ENCODE results near the gene GLG1. TPM values are rescaled to one million over a fixed set of nuclear protein-coding genes. Genes with fewer than 3 reads are reported as not detected.

The GLG1 gene
- total RNA-seq, 2 experiments from 2014 or later: 58.1 to 63.8 TPM

DNA sequence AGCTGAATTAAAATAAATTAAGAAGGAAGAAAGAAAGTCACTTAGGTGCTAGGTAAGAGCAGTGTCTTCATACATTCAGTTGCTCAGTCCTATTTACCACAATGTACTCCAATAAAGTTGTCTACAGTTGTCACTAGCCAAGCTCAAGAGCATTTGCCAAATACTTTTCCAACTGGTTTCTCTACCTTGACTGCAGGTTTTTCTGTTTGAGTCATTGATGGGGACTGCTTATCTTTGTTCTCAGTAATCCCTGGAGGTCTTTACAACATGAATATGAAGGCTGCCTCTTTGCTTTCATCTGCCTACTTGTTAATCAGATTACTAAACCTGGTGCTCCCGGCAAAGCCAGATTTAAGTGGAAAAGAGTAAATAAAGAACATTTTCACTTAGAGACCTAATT, 121.0 kb downstream of the GLG1 start:
- Mint-ChIP-seq H3K27ac (no peak overlapping the region), H3K36me3 (peaks cover 21% of the 10 kb centered on the region), H3K4me1 (ENCODE audit: low read depth) (peaks cover 11% of the 10 kb centered on the region), H3K4me3 (no peak overlapping the region), H3K27me3 (no peaks in the 10 kb centered on the region), H3K9me3 (no peaks in the 10 kb centered on the region)
- intact Hi-C loops (cut with micrococcal nuclease): no loop called here
- DNase-seq: no peak
- POLR2A ChIA-PET: interaction anchor here (1.6 kb wide), 1 partner anchor 17 kb away, joined by 4 read pairs; no protein-coding TSS in a partner anchor
- CTCF ChIA-PET: no interaction called here

DNA sequence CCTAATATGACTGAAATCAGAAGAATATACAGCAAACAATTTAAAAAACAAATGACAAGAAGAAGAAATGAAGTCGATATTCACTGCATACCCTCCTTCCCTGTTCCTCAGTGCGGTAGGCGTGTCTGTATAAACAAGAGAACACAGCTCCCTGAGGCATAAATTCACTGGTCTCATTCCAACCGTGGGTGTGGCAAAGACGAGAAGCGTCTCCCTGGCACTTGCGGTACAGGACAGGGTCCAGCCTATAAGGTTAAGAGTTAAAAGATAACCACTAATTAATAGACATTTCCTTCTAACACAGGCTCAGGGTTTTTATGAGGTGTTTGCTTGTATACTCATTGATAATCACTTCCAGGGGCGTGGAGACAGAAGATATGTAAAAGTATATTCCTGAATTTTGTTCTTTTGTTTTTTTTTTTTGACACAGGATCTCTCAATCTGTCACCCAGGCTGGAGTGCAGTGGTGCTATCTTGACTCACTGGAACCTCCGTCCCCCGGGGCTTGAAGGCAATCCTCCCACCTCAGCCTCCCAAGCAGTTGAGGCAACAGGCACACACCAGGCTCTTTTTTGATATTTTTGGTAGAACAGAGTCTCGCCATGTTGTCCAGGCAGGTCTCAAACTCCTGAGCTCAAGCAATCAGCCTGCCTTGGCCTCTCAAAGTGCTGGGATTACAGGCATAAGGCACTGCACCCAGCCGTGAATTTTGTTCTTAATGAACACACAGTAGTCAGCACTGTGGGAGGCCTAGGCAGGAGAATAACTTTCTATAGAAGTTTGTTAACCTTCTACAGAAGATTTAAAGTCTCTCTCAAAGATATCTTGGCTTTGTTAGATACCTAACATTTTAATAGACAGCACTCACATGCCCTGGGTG, 126.5 kb downstream of the GLG1 start:
- ChIA-PET POLR2A (no interaction called here), CTCF (interaction anchor here (0.5 to 0.6 kb wide), 2 partner anchors 42 to 172 kb away, joined by 3 read pairs; no protein-coding TSS in a partner anchor)
- H3K27me3 Mint-ChIP-seq: no peaks in the 10 kb centered on the region
- H3K27ac Mint-ChIP-seq: no peak overlapping the region
- intact Hi-C loops (cut with micrococcal nuclease): no loop called here
- no peak overlapping the region for H3K4me3 Mint-ChIP-seq
- peaks cover 3% of the 10 kb centered on the region for H3K4me1 Mint-ChIP-seq (ENCODE audit: low read depth)
- H3K36me3 Mint-ChIP-seq: peaks cover 8% of the 10 kb centered on the region
- H3K9me3 Mint-ChIP-seq: no peaks in the 10 kb centered on the region
- DNase-seq: no peak

- intact Hi-C loops (cut with micrococcal nuclease): no loop called here
- Mint-ChIP-seq H3K4me1 (ENCODE audit: low read depth) (no peaks in the 10 kb centered on the region), H3K9me3 (no peaks in the 10 kb centered on the region), H3K27me3 (no peaks in the 10 kb centered on the region), H3K27ac (no peak overlapping the region), H3K4me3 (no peak overlapping the region), H3K36me3 (peaks cover 10% of the 10 kb centered on the region)
- POLR2A ChIA-PET: no interaction called here
- CTCF ChIA-PET: no interaction called here
- DNase-seq: no peak
These were observed 129.7 kb downstream of the GLG1 start for GRCh38 chr16:74477226-74477625.

GRCh38 chr16:74474416-74474815, 132.5 kb downstream of the GLG1 start:
- no peak overlapping the region for H3K4me3 Mint-ChIP-seq
- H3K4me1 Mint-ChIP-seq (ENCODE audit: low read depth): no peaks in the 10 kb centered on the region
- no peaks in the 10 kb centered on the region for H3K27me3 Mint-ChIP-seq
- POLR2A ChIA-PET: no interaction called here
- CTCF ChIA-PET: no interaction called here
- H3K9me3 Mint-ChIP-seq: no peaks in the 10 kb centered on the region
- intact Hi-C loops (cut with micrococcal nuclease): no loop called here
- peaks cover 24% of the 10 kb centered on the region for H3K36me3 Mint-ChIP-seq
- no peak for DNase-seq
- H3K27ac Mint-ChIP-seq: no peak overlapping the region

DNA sequence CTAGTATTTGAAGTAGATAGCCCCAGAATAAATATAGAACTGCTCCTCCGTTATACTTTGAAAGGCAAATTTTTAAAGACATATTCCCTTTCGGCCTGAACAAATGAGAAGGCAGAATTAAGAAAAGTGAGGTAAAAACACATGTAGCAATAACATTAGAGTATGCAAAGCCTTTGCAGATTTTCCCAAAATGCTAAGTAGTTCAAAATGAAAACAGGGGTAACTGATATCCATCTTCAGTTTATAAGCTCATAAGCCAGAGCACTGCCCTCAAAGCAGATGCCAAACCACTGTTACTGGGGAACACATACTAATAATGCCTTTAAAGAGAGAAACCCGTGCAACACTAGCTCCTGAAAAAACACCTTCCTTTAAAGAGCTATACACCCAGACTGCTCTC, 134.4 kb downstream of the GLG1 start:
- H3K4me1 Mint-ChIP-seq (ENCODE audit: low read depth): peaks cover 11% of the 10 kb centered on the region
- DNase-seq: no peak
- POLR2A ChIA-PET: no interaction called here
- H3K27ac Mint-ChIP-seq: no peak overlapping the region
- intact Hi-C loops (cut with micrococcal nuclease): no loop called here
- H3K27me3 Mint-ChIP-seq: no peaks in the 10 kb centered on the region
- no peaks in the 10 kb centered on the region for H3K9me3 Mint-ChIP-seq
- CTCF ChIA-PET: no interaction called here
- peaks cover 38% of the 10 kb centered on the region for H3K36me3 Mint-ChIP-seq
- H3K4me3 Mint-ChIP-seq: no peak overlapping the region

- ChIA-PET CTCF (no interaction called here), POLR2A (no interaction called here)
- H3K36me3 Mint-ChIP-seq: peaks cover 43% of the 10 kb centered on the region
- intact Hi-C loops (cut with micrococcal nuclease): no loop called here
- H3K4me1 Mint-ChIP-seq (ENCODE audit: low read depth): peaks cover 16% of the 10 kb centered on the region
- H3K9me3 Mint-ChIP-seq: no peaks in the 10 kb centered on the region
- no peak for DNase-seq
- H3K4me3 Mint-ChIP-seq: no peak overlapping the region
- H3K27me3 Mint-ChIP-seq: no peaks in the 10 kb centered on the region
- H3K27ac Mint-ChIP-seq: no peak overlapping the region
These were observed 134.9 kb downstream of the GLG1 start for GRCh38 chr16:74472010-74472409.

DNA sequence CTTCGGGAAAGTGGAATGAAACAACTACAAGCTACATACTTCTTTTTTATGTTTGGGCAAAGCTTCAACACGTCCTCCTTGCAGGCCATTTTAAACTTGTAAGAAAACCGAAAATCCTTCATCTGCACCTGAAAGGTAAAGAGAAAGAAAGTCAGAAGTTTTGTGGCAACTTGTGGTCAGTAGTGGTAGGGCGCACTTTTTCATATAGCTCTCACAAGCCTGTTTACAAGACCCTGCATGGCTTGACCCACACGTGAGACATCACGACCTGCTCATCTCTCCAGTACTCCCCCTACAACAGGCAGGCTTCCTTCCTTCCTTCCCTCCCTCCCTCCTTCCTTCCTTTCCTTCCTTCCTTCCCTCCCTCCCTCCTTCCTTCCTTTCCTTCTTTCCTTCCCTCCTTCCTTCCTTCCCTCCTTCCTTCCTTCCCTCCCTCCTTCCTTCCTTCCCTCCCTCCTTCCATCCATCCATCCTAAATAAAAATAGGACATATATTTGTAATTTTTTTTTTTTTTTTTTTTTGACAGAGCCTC, 136.9 kb downstream of the GLG1 start:
- Mint-ChIP-seq H3K9me3 (no peaks in the 10 kb centered on the region), H3K27ac (no peak overlapping the region), H3K4me3 (no peak overlapping the region), H3K27me3 (no peaks in the 10 kb centered on the region), H3K4me1 (ENCODE audit: low read depth) (peaks cover 32% of the 10 kb centered on the region), H3K36me3 (peaks cover 52% of the 10 kb centered on the region)
- POLR2A ChIA-PET: no interaction called here
- CTCF ChIA-PET: interaction anchor here (0.9 kb wide), 1 partner anchor 156 kb away, joined by 3 read pairs; no protein-coding TSS in a partner anchor
- no peak for DNase-seq
- intact Hi-C loops (cut with micrococcal nuclease): loop anchor here (5.0 kb wide), 1 partner anchor 137 kb away; the partner anchor contains the start of gene GLG1

GRCh38 chr16:74468807-74469525, 137.9 kb downstream of the GLG1 start:
- H3K27ac Mint-ChIP-seq: no peak overlapping the region
- CTCF ChIA-PET: interaction anchor here (0.9 kb wide), 1 partner anchor 157 kb away, joined by 3 read pairs; no protein-coding TSS in a partner anchor
- intact Hi-C loops (cut with micrococcal nuclease): loop anchor here (5.0 kb wide), 1 partner anchor 138 kb away; the partner anchor contains the start of gene GLG1
- no peak for DNase-seq
- H3K27me3 Mint-ChIP-seq: no peaks in the 10 kb centered on the region
- no peak overlapping the region for H3K4me3 Mint-ChIP-seq
- H3K4me1 Mint-ChIP-seq (ENCODE audit: low read depth): peaks cover 32% of the 10 kb centered on the region
- POLR2A ChIA-PET: interaction anchor here (1.3 kb wide), 1 partner anchor 17 kb away, joined by 4 read pairs; no protein-coding TSS in a partner anchor
- H3K36me3 Mint-ChIP-seq: peaks cover 59% of the 10 kb centered on the region
- H3K9me3 Mint-ChIP-seq: no peaks in the 10 kb centered on the region

DNA sequence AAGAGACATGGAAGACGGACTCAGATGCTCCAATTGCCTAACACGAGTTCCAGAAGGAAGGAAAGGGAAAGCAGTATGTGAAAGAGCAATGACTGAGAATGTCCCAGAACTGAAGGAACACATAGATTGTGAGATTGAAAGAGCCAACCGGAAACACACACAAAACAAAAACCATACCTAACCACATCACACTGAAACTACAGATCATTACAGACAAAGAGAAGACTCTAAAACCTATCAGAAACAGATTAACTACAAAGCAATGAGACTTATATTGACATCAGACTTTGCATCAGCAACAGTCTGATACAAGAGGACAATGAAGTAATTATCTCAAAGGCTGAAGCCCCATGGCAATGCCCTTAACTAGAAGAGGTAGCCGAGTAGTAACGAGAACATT, 140.0 kb downstream of the GLG1 start:
- DNase-seq: no peak
- ChIA-PET CTCF (no interaction called here), POLR2A (no interaction called here)
- Mint-ChIP-seq H3K9me3 (no peaks in the 10 kb centered on the region), H3K27me3 (no peaks in the 10 kb centered on the region), H3K4me3 (no peak overlapping the region), H3K27ac (peak overlapping the region; percentile 50), H3K4me1 (ENCODE audit: low read depth) (peaks cover 32% of the 10 kb centered on the region), H3K36me3 (peaks cover 65% of the 10 kb centered on the region)
- intact Hi-C loops (cut with micrococcal nuclease): loop anchor here (1.0 to 5.0 kb wide), 4 partner anchors 28 to 160 kb away; partner anchors contain the start of gene GLG1

- H3K4me3 Mint-ChIP-seq: no peak overlapping the region
- intact Hi-C loops (cut with micrococcal nuclease): loop anchor here (1.0 to 5.0 kb wide), 4 partner anchors 29 to 161 kb away; partner anchors contain the start of gene GLG1
- peaks cover 65% of the 10 kb centered on the region for H3K36me3 Mint-ChIP-seq
- CTCF ChIA-PET: interaction anchor here (0.8 kb wide), 1 partner anchor 9 kb away, joined by 3 read pairs; no protein-coding TSS in a partner anchor
- DNase-seq: no peak
- H3K27me3 Mint-ChIP-seq: no peaks in the 10 kb centered on the region
- no peaks in the 10 kb centered on the region for H3K9me3 Mint-ChIP-seq
- H3K27ac Mint-ChIP-seq: no peak overlapping the region
- POLR2A ChIA-PET: interaction anchor here (0.7 to 1.0 kb wide), 2 partner anchors 28 to 160 kb away, joined by 3 to 4 read pairs; no protein-coding TSS in a partner anchor
- peaks cover 32% of the 10 kb centered on the region for H3K4me1 Mint-ChIP-seq (ENCODE audit: low read depth)
These were observed 140.8 kb downstream of the GLG1 start for GRCh38 chr16:74465851-74466685.

DNA sequence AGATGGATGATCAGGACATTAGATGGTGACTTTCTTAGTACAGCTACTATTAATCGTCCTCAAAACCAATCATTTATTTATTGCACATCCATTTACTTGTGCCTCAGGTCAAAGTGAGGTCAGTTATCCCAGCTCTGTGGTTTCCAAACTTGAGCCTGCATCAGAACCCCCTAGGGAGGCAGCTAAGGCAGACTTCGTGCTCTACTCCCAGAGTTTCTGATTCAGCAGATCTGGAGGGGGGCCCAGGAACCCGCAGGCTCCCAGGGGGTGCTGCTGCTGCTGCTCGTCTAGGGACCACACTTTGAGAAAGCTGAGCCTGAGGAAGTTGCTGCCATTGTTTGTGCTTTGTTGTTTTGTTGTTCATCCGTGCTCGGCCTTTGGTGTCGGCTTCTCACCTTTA, 141.6 kb downstream of the GLG1 start:
- intact Hi-C loops (cut with micrococcal nuclease): loop anchor here (5.0 kb wide), 1 partner anchor 142 kb away; the partner anchor contains the start of gene GLG1
- H3K27ac Mint-ChIP-seq: no peak overlapping the region
- peaks cover 67% of the 10 kb centered on the region for H3K36me3 Mint-ChIP-seq
- H3K4me1 Mint-ChIP-seq (ENCODE audit: low read depth): peaks cover 32% of the 10 kb centered on the region
- H3K9me3 Mint-ChIP-seq: no peaks in the 10 kb centered on the region
- H3K27me3 Mint-ChIP-seq: no peaks in the 10 kb centered on the region
- no peak overlapping the region for H3K4me3 Mint-ChIP-seq
- ChIA-PET CTCF (interaction anchor here (0.8 kb wide), 1 partner anchor 10 kb away, joined by 3 read pairs; no protein-coding TSS in a partner anchor), POLR2A (interaction anchor here (0.7 kb wide), 1 partner anchor 29 kb away, joined by 4 read pairs; no protein-coding TSS in a partner anchor)
- DNase-seq: no peak
